ENCODE results near the gene LDLRAD3. TPM values are rescaled to one million over a fixed set of nuclear protein-coding genes. Genes with fewer than 3 reads are reported as not detected.

LDLRAD3 gene
- total RNA-seq, 1 donor from 2014 or later, result 7.7 TPM

DNA sequence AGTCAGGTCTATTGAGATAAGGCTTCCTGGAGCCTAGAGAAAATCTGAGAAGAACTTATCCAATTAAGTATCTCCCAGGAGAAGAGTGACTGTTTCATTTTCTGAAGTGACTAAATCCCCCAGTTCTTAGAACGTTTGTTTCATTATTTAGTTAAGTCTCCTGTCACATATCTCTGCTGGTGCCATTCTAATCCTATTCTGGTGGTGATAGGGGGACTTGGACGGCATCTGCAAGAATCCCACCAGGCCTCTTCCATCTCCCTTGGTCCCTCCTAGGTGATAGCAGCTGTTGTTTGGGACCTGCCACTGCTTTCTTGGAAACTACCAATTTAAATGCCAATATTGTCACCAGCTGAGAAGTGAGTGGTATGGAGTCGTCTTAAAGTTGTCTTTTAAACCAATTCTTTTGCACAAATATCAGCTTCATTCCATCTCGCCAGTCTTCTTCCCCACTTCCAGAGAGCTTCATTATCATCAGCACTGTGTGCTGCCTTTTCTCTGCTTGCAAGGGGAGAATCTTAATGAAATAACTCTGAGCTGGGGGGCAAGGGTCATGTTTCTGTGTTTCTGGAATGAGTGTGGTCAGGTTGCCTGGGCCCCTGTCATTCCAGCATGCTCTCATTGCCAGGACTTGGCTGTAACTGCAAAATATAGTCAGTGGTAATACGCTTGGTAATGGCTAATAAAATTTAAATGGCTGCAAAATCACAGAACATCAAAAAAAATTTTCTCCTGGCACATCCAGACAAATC, 104.8 kb downstream of the LDLRAD3 start:
- Histone ChIP-seq H3K36me3 (no peaks in the 10 kb centered on the region), H3K4me1 (no peaks in the 10 kb centered on the region), H3K9me3 (no peaks in the 10 kb centered on the region), H3K27ac (no peak overlapping the region), H3K27me3 (ENCODE audit: low read depth) (no peaks in the 10 kb centered on the region), H3K4me3 (no peak overlapping the region)
- ATAC-seq (no peak), DNase-seq (no peak)
- TF ChIP-seq, protein P1, sequence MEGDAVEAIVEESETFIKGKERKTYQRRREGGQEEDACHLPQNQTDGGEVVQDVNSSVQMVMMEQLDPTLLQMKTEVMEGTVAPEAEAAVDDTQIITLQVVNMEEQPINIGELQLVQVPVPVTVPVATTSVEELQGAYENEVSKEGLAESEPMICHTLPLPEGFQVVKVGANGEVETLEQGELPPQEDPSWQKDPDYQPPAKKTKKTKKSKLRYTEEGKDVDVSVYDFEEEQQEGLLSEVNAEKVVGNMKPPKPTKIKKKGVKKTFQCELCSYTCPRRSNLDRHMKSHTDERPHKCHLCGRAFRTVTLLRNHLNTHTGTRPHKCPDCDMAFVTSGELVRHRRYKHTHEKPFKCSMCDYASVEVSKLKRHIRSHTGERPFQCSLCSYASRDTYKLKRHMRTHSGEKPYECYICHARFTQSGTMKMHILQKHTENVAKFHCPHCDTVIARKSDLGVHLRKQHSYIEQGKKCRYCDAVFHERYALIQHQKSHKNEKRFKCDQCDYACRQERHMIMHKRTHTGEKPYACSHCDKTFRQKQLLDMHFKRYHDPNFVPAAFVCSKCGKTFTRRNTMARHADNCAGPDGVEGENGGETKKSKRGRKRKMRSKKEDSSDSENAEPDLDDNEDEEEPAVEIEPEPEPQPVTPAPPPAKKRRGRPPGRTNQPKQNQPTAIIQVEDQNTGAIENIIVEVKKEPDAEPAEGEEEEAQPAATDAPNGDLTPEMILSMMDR (IDR thresholded peaks at IDR 0.05), result no peak
- intact Hi-C loops (cut with DNase I), result no loop called here

DNA sequence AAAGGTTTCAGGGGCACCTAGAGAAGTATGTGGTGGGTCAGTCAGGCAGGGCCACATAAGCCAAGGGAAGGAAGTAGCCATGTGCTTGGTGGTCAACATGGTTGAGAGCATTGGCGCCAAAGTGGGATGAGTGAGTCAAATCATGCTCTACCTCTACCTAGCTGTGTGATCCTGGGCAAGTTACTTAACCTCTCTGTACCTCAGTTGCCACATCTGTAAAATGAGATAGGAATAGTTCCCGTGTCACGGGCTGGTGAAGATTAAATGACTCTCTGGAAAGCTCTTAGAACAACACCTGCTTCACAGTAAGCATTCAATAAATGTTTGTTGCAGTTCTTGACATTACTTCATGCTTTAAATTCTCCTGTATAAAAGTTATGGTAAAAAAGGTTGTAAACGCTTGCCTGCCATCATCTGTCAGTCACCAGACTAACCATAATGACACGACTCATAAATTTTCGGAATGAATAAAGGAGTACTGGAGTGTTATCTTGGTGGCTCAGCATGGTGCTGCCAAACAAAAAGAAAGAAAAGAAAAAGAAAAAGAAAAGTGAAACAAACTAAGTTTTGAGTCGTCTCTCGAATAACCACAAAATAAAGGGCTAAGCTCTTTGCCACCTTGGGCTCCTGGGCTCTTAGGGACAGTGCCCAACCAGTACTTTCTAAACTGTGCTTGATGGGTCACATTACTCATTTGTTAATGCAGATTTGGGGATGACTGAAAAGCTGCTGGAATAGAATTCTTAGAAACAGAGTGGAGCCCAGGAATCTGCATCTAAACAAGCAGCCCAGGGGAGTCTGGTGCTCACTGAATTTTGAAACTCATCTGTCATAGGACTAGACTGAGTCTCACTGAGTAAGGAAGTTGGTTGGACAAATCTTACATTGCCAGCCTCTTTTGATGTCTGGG, 107.6 kb downstream of the LDLRAD3 start:
- H3K27ac ChIP-seq, result no peak overlapping the region
- no peaks in the 10 kb centered on the region for H3K4me1 ChIP-seq
- H3K36me3 ChIP-seq, result no peaks in the 10 kb centered on the region
- intact Hi-C loops (cut with DNase I), result no loop called here
- no peaks in the 10 kb centered on the region for H3K9me3 ChIP-seq
- no peak overlapping the region for H3K4me3 ChIP-seq
- no peak for ATAC-seq
- TF ChIP-seq, protein P1 (IDR thresholded peaks at IDR 0.05), result no peak
- H3K27me3 ChIP-seq (ENCODE audit: low read depth), result no peaks in the 10 kb centered on the region
- DNase-seq, result no peak

DNA sequence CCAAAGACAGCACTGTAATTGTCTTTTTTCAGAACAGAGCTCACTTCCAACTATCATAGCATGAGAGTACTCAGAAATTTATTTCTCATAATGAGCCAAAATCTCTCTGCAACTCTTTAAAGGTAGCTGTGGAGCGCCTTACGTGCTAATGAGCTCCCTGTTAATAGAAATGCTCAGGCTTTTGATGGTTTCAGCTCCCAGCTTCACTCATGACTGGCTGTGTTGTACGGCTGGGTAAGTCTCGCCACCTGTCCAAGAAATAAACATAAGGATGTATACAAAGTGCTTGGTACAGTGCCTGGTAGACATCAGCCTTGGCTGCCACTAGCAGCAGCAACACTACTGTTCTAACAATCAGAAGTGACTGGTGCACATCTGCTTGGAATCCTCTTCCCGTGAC, 109.4 kb downstream of the LDLRAD3 start:
- ATAC-seq, result no peak
- no peak for DNase-seq
- H3K36me3 ChIP-seq, result no peaks in the 10 kb centered on the region
- H3K4me1 ChIP-seq, result no peaks in the 10 kb centered on the region
- intact Hi-C loops (cut with DNase I), result no loop called here
- H3K27me3 ChIP-seq (ENCODE audit: low read depth), result no peaks in the 10 kb centered on the region
- no peak overlapping the region for H3K27ac ChIP-seq
- TF ChIP-seq, protein P1 (IDR thresholded peaks at IDR 0.05), result no peak
- H3K9me3 ChIP-seq, result no peaks in the 10 kb centered on the region
- no peak overlapping the region for H3K4me3 ChIP-seq

DNA sequence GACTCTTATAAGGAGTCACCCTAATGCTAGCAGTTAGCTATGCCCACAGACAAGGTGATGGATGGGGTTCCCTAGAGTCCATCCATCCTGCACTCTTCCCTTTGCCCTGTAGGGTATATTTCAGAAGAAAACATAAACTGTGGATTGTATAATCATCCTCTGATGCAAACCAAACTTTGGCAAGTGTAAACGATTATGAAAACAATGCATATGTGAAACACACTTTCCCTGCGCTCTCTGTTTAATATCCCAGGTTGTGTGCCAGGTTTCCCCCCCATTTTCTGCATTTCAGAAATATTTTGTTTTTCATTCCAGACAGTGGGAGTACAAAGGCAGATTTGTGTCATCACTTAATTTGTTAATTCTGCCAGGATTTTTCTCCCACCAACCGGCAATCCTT, 110.0 kb downstream of the LDLRAD3 start:
- no peak overlapping the region for H3K27ac ChIP-seq
- ATAC-seq, result no peak
- H3K36me3 ChIP-seq, result no peaks in the 10 kb centered on the region
- TF ChIP-seq, protein P1 (IDR thresholded peaks at IDR 0.05), result no peak
- DNase-seq, result no peak
- no peaks in the 10 kb centered on the region for H3K27me3 ChIP-seq (ENCODE audit: low read depth)
- intact Hi-C loops (cut with DNase I), result no loop called here
- H3K4me1 ChIP-seq, result no peaks in the 10 kb centered on the region
- no peaks in the 10 kb centered on the region for H3K9me3 ChIP-seq
- H3K4me3 ChIP-seq, result no peak overlapping the region

DNA sequence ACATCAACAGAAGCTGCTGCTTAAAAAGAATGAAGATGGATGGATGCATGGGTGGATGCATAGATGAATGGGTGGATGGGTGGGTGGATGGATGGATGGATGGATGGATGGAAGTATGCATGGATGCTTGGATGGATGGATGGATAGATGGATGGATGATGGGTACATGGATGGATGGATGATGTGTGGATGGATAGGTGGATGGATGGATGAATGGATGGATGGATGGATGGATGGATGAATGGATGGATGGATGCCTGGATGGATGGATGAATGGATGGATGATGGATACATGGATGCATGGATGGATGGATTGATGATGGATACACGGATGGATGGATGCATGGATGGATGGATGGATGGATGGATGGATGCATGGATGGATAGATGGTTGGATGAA, 110.8 kb downstream of the LDLRAD3 start:
- DNase-seq (no peak), ATAC-seq (no peak)
- H3K27me3 ChIP-seq (ENCODE audit: low read depth), result no peaks in the 10 kb centered on the region
- intact Hi-C loops (cut with DNase I), result no loop called here
- no peak overlapping the region for H3K27ac ChIP-seq
- no peaks in the 10 kb centered on the region for H3K36me3 ChIP-seq
- H3K4me1 ChIP-seq, result no peaks in the 10 kb centered on the region
- H3K4me3 ChIP-seq, result no peak overlapping the region
- TF ChIP-seq, protein P1 (IDR thresholded peaks at IDR 0.05), result no peak
- no peaks in the 10 kb centered on the region for H3K9me3 ChIP-seq

All from lower lobe of right lung (tissue), 2 donors.